ENCODE results near the gene ABHD13. TPM values are rescaled to one million over a fixed set of nuclear protein-coding genes. Genes with fewer than 3 reads are reported as not detected.

ABHD13 gene
- total RNA-seq, 1 experiment from 2014 or later: 10.3 TPM

GRCh38 chr13:108276060-108276459 is 57.9 kb downstream of the ABHD13 start:
- TF ChIP-seq EZH2 (IDR thresholded peaks at IDR 0.05; ENCODE audit: borderline replicate concordance, low read depth, low read length, poor library complexity, severe bottlenecking) (no peak), CTCF (conservative IDR thresholded peaks at IDR 0.05; ENCODE audit: low read depth, low read length) (no peak)
- ChIA-PET CTCF (no interaction called here), POLR2A (ENCODE audit: low non-redundant PET) (no interaction called here)
- no peaks in the 10 kb centered on the region for H3K27me3 ChIP-seq (replicated peaks; ENCODE audit: insufficient read depth, low read depth, low read length, poor library complexity)
- peaks cover 16% of the 10 kb centered on the region for H3K4me1 ChIP-seq (ENCODE audit: insufficient read depth, low read length, poor library complexity, severe bottlenecking)
- BruUV-seq (replicated peaks): no TSS peak
- no peak overlapping the region for H3K27ac ChIP-seq (ENCODE audit: low read depth, low read length, poor library complexity, severe bottlenecking)
- intact Hi-C loops (cut with micrococcal nuclease; ENCODE audit: unreplicated experiment): no loop called here
- no peak for DNase-seq (ENCODE audit: low spot score)
- H3K4me3 ChIP-seq (ENCODE audit: low read depth, low read length, poor library complexity, severe bottlenecking): no peak overlapping the region
- H3K36me3 ChIP-seq (ENCODE audit: insufficient read depth, low read length, poor library complexity, severe bottlenecking): no peaks in the 10 kb centered on the region
- no peaks in the 10 kb centered on the region for H3K9me3 ChIP-seq (ENCODE audit: low read depth, low read length, poor library complexity, severe bottlenecking)

DNA sequence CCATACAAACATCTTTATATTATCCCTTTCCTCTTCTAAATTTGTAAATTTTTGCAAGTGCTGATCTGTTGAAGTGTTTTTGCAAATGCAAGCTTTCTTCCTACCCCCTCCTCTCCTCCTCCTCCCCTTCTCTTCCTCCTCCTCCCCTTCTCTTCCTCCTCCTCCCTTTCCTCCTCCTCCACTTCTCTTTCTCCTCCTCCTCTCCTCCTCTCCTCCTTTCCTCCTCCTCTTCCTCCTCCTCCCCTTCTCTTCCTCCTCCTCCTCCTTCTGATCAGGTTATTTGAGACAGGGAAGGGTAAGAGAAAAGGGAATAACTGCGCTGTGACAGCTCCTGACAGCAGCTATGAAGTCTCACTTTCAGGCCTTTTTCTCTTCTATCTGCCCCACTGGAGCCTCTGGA is 60.3 kb downstream of the ABHD13 start:
- intact Hi-C loops (cut with micrococcal nuclease; ENCODE audit: unreplicated experiment): no loop called here
- BruUV-seq (replicated peaks): no TSS peak
- H3K27me3 ChIP-seq (replicated peaks; ENCODE audit: insufficient read depth, low read depth, low read length, poor library complexity): no peaks in the 10 kb centered on the region
- H3K27ac ChIP-seq (ENCODE audit: low read depth, low read length, poor library complexity, severe bottlenecking): no peak overlapping the region
- ChIA-PET CTCF (no interaction called here), POLR2A (ENCODE audit: low non-redundant PET) (no interaction called here)
- H3K4me3 ChIP-seq (ENCODE audit: low read depth, low read length, poor library complexity, severe bottlenecking): no peak overlapping the region
- TF ChIP-seq CTCF (conservative IDR thresholded peaks at IDR 0.05; ENCODE audit: low read depth, low read length) (no peak), EZH2 (IDR thresholded peaks at IDR 0.05; ENCODE audit: borderline replicate concordance, low read depth, low read length, poor library complexity, severe bottlenecking) (no peak)
- peaks cover 15% of the 10 kb centered on the region for H3K4me1 ChIP-seq (ENCODE audit: insufficient read depth, low read length, poor library complexity, severe bottlenecking)
- no peaks in the 10 kb centered on the region for H3K36me3 ChIP-seq (ENCODE audit: insufficient read depth, low read length, poor library complexity, severe bottlenecking)
- no peaks in the 10 kb centered on the region for H3K9me3 ChIP-seq (ENCODE audit: low read depth, low read length, poor library complexity, severe bottlenecking)
- DNase-seq (ENCODE audit: low spot score): no peak

GRCh38 chr13:108281901-108282300 is 63.7 kb downstream of the ABHD13 start:
- TF ChIP-seq CTCF (conservative IDR thresholded peaks at IDR 0.05; ENCODE audit: low read depth, low read length) (no peak), EZH2 (IDR thresholded peaks at IDR 0.05; ENCODE audit: borderline replicate concordance, low read depth, low read length, poor library complexity, severe bottlenecking) (no peak)
- H3K4me3 ChIP-seq (ENCODE audit: low read depth, low read length, poor library complexity, severe bottlenecking): no peak overlapping the region
- POLR2A ChIA-PET (ENCODE audit: low non-redundant PET): no interaction called here
- no peak for DNase-seq (ENCODE audit: low spot score)
- H3K27me3 ChIP-seq (replicated peaks; ENCODE audit: insufficient read depth, low read depth, low read length, poor library complexity): no peaks in the 10 kb centered on the region
- H3K9me3 ChIP-seq (ENCODE audit: low read depth, low read length, poor library complexity, severe bottlenecking): no peaks in the 10 kb centered on the region
- no peak overlapping the region for H3K27ac ChIP-seq (ENCODE audit: low read depth, low read length, poor library complexity, severe bottlenecking)
- peaks cover 10% of the 10 kb centered on the region for H3K4me1 ChIP-seq (ENCODE audit: insufficient read depth, low read length, poor library complexity, severe bottlenecking)
- intact Hi-C loops (cut with micrococcal nuclease; ENCODE audit: unreplicated experiment): no loop called here
- H3K36me3 ChIP-seq (ENCODE audit: insufficient read depth, low read length, poor library complexity, severe bottlenecking): no peaks in the 10 kb centered on the region
- no TSS peak for BruUV-seq (replicated peaks)
- CTCF ChIA-PET: no interaction called here

Data from A673 (cell line).